ENCODE data around the gene PCDHGC3.
A peak's percentile ranks its signal among the peaks of the same experiment; 100 is the strongest.

PCDHGC3 gene

DNA sequence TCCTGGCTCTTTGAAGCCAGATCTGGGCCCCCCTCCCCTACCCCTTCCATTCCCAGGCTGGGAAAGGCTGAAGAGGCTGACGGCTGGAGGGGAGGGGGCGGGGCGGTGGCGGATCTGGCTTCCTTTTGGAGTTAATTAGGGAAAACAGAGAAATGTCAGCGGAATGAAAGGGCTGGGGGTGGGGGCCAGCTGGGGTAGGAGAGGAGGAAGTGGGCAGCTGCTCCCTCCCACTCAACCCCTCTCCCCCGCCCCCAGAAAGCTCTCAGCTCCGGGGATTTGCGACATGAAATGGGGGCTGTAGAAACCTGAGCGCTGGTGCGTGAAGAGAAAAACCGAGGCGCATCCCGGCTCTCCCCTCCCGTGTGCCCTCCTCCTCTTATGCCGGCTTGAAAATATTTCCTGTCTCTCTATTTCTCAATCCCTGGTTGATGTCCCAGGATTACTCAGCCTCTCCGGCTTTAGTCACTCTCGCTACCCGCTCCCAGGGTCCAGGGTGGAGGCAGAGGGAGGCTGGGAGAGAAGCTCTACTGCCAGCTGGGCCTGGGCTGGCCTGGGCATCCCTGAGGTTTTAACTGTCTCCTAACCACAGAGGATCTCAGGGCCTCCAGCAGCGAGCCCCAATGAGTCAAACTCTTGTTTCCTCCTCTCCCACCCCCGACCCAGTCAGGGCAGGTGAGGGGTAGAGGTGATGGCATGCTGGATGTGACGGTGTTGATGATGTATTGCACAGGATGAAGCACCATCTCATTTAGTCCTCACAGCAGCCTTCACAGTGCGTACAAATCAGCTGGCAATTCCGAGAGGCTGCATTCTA lies 33.2 kb downstream of the PCDHGC3 start:
- no peaks in the 10 kb centered on the region for H3K79me2 ChIP-seq (ENCODE audit: insufficient read depth, low read length)
- no peaks in the 10 kb centered on the region for H4K20me1 ChIP-seq (ENCODE audit: insufficient read depth, low read length)
- no peaks in the 10 kb centered on the region for H3K4me1 ChIP-seq (ENCODE audit: insufficient read depth, low read length)
- peaks cover 16% of the 10 kb centered on the region for H3K36me3 ChIP-seq (ENCODE audit: insufficient read depth, low read length)
- H3K27ac ChIP-seq (ENCODE audit: low read length): no peak overlapping the region
- TF ChIP-seq EZH2 (IDR thresholded peaks at IDR 0.05; ENCODE audit: borderline replicate concordance, low read depth, low read length, severe bottlenecking): no peak
- TF ChIP-seq, protein P1, sequence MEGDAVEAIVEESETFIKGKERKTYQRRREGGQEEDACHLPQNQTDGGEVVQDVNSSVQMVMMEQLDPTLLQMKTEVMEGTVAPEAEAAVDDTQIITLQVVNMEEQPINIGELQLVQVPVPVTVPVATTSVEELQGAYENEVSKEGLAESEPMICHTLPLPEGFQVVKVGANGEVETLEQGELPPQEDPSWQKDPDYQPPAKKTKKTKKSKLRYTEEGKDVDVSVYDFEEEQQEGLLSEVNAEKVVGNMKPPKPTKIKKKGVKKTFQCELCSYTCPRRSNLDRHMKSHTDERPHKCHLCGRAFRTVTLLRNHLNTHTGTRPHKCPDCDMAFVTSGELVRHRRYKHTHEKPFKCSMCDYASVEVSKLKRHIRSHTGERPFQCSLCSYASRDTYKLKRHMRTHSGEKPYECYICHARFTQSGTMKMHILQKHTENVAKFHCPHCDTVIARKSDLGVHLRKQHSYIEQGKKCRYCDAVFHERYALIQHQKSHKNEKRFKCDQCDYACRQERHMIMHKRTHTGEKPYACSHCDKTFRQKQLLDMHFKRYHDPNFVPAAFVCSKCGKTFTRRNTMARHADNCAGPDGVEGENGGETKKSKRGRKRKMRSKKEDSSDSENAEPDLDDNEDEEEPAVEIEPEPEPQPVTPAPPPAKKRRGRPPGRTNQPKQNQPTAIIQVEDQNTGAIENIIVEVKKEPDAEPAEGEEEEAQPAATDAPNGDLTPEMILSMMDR (IDR thresholded peaks at IDR 0.05; ENCODE audit: borderline replicate concordance, extremely low read depth, low read length, poor library complexity, severe bottlenecking): no peak
- DNase-seq: peak; percentile 23
- no peaks in the 10 kb centered on the region for H3K9me3 ChIP-seq (ENCODE audit: insufficient read depth, low read length, severe bottlenecking)
- no peak overlapping the region for H3K4me3 ChIP-seq (ENCODE audit: low read depth in 1 of 2, low read length in 2 of 2)
- no peaks in the 10 kb centered on the region for H3K27me3 ChIP-seq (ENCODE audit: insufficient read depth, low read length, poor library complexity)
- H3K9ac ChIP-seq (ENCODE audit: low read depth, low read length): no peak overlapping the region
- H3K4me2 ChIP-seq (ENCODE audit: insufficient read depth, low read length): no peak overlapping the region
- H2AFZ ChIP-seq (ENCODE audit: low read depth, low read length): no peak overlapping the region
- peak; percentile 38 for ATAC-seq (ENCODE audit: insufficient read depth, low read depth)

DNA sequence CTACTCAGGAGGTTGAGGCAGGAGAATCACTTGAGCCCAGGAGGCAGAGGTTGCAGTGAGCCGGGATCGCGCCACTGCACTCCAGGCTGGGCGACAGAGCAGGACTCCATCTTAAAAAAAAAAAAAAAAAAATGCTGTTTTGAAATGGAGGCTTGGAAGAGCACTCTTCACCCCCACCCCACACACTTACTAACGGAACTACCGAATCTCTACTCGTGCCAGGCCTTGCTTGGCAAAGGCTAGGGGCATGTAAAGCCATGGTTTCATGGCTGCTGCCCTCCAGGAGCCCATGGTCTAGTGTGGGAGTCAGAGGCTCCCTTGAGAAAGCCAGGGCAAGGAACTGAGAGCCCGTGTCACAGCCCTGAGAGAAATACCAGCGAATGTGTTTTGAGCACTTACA lies 34.4 kb downstream of the PCDHGC3 start:
- Histone ChIP-seq H3K27ac (ENCODE audit: low read length) (no peak overlapping the region), H4K20me1 (ENCODE audit: insufficient read depth, low read length) (no peaks in the 10 kb centered on the region), H3K36me3 (ENCODE audit: insufficient read depth, low read length) (peaks cover 28% of the 10 kb centered on the region), H3K27me3 (ENCODE audit: insufficient read depth, low read length, poor library complexity) (no peaks in the 10 kb centered on the region), H3K4me1 (ENCODE audit: insufficient read depth, low read length) (no peaks in the 10 kb centered on the region), H3K4me2 (ENCODE audit: insufficient read depth, low read length) (no peak overlapping the region), H3K4me3 (ENCODE audit: low read depth in 1 of 2, low read length in 2 of 2) (no peak overlapping the region), H3K9me3 (ENCODE audit: insufficient read depth, low read length, severe bottlenecking) (no peaks in the 10 kb centered on the region), H2AFZ (ENCODE audit: low read depth, low read length) (no peak overlapping the region), H3K79me2 (ENCODE audit: insufficient read depth, low read length) (no peaks in the 10 kb centered on the region), H3K9ac (ENCODE audit: low read depth, low read length) (no peak overlapping the region)
- DNase-seq: no peak
- no peak for ATAC-seq (ENCODE audit: insufficient read depth, low read depth)
- TF ChIP-seq, protein P1 (IDR thresholded peaks at IDR 0.05; ENCODE audit: borderline replicate concordance, extremely low read depth, low read length, poor library complexity, severe bottlenecking): no peak
- TF ChIP-seq EZH2 (IDR thresholded peaks at IDR 0.05; ENCODE audit: borderline replicate concordance, low read depth, low read length, severe bottlenecking): no peak

DNA sequence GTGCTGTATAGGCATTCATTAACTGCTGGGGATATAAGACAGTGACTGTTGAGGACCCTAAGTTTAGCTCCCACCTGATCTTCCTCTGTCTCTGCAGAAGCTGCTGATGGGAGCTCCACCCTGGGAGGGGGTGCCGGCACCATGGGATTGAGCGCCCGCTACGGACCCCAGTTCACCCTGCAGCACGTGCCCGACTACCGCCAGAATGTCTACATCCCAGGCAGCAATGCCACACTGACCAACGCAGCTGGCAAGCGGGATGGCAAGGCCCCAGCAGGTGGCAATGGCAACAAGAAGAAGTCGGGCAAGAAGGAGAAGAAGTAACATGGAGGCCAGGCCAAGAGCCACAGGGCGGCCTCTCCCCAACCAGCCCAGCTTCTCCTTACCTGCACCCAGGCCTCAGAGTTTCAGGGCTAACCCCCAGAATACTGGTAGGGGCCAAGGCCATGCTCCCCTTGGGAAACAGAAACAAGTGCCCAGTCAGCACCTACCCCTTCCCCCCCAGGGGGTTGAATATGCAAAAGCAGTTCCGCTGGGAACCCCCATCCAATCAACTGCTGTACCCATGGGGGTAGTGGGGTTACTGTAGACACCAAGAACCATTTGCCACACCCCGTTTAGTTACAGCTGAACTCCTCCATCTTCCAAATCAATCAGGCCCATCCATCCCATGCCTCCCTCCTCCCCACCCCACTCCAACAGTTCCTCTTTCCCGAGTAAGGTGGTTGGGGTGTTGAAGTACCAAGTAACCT lies 35.3 kb downstream of the PCDHGC3 start:
- no peaks in the 10 kb centered on the region for H3K27me3 ChIP-seq (ENCODE audit: insufficient read depth, low read length, poor library complexity)
- H3K4me2 ChIP-seq (ENCODE audit: insufficient read depth, low read length): no peak overlapping the region
- H3K79me2 ChIP-seq (ENCODE audit: insufficient read depth, low read length): no peaks in the 10 kb centered on the region
- TF ChIP-seq, protein P1 (IDR thresholded peaks at IDR 0.05; ENCODE audit: borderline replicate concordance, extremely low read depth, low read length, poor library complexity, severe bottlenecking): no peak
- no peak for TF ChIP-seq EZH2 (IDR thresholded peaks at IDR 0.05; ENCODE audit: borderline replicate concordance, low read depth, low read length, severe bottlenecking)
- H3K9ac ChIP-seq (ENCODE audit: low read depth, low read length): no peak overlapping the region
- H3K36me3 ChIP-seq (ENCODE audit: insufficient read depth, low read length): peaks cover 36% of the 10 kb centered on the region
- H3K9me3 ChIP-seq (ENCODE audit: insufficient read depth, low read length, severe bottlenecking): no peaks in the 10 kb centered on the region
- H3K27ac ChIP-seq (ENCODE audit: low read length): no peak overlapping the region
- no peak overlapping the region for H2AFZ ChIP-seq (ENCODE audit: low read depth, low read length)
- ATAC-seq (ENCODE audit: insufficient read depth, low read depth) (no peak), DNase-seq (no peak)
- no peak overlapping the region for H3K4me3 ChIP-seq (ENCODE audit: low read depth in 1 of 2, low read length in 2 of 2)
- peaks cover 1% of the 10 kb centered on the region; the same call in 1 of the 2 replicates for H4K20me1 ChIP-seq (ENCODE audit: insufficient read depth, low read length)
- H3K4me1 ChIP-seq (ENCODE audit: insufficient read depth, low read length): no peaks in the 10 kb centered on the region

Data from DND-41 (cell line).